ENCODE measurements around the gene LOC128125822.

DNA sequence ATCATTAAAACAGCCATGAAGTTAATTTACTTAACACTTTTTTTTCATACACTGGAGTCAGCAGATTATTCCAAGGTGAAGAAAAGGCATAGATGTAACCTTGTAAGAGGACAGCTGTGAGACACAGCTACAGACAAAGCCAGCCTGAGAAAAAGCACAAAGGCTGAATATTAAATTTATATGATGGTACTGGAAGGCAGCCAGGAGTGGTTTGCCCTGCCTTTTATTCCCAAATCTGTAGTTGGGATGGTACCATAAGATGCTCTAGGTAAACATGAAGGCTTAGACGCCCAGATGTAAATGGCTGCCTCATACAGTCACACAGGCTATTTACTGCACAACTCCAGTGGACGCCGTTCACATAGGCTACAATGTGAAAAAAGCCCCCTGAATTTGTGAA is 42.1 kb upstream of the LOC128125822 start:
- TF ChIP-seq POLR2A (IDR thresholded peaks at IDR 0.05): no peak
- TF ChIP-seq POLR2AphosphoS5 (IDR thresholded peaks at IDR 0.05): no peak
- TF ChIP-seq, protein P1, sequence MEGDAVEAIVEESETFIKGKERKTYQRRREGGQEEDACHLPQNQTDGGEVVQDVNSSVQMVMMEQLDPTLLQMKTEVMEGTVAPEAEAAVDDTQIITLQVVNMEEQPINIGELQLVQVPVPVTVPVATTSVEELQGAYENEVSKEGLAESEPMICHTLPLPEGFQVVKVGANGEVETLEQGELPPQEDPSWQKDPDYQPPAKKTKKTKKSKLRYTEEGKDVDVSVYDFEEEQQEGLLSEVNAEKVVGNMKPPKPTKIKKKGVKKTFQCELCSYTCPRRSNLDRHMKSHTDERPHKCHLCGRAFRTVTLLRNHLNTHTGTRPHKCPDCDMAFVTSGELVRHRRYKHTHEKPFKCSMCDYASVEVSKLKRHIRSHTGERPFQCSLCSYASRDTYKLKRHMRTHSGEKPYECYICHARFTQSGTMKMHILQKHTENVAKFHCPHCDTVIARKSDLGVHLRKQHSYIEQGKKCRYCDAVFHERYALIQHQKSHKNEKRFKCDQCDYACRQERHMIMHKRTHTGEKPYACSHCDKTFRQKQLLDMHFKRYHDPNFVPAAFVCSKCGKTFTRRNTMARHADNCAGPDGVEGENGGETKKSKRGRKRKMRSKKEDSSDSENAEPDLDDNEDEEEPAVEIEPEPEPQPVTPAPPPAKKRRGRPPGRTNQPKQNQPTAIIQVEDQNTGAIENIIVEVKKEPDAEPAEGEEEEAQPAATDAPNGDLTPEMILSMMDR (IDR thresholded peaks at IDR 0.05): no peak

Data from prostate gland (tissue), 2 donors.